WTC11 (cell line): ENCODE data around the gene HDAC5. TPM values are rescaled to one million over a fixed set of nuclear protein-coding genes. Genes with fewer than 3 reads are reported as not detected.

ENCODE experiments used
- ATAC-seq: fragments of 200-7000 bp; cut with Tn5 transposase; 2 replicates; pipeline ENCODE4 v1.10.0; 2021; ENCODE audit warnings: mild to moderate bottlenecking, moderate library complexity
- CTCF ChIA-PET: fragments of 300-600 bp; sonication (Branson Sonifier 250); formaldehyde crosslinking; loops from one replicate; lab custom pipeline; 2021; ENCODE audit warnings: antibody characterized with exemption; lab: Charles Lee
- POLR2A ChIA-PET: fragments of 350-600 bp; sonication (Branson Sonifier 250); formaldehyde crosslinking; loops from one replicate; lab custom pipeline; 2021; ENCODE audit warnings: antibody characterized with exemption; lab: Charles Lee
- DNase-seq: peaks from one replicate; pipeline ENCODE4 v3.0.0; 2021; ENCODE audit warnings: low spot score
- H3K27ac Mint-ChIP-seq: 2 replicates; pipeline ENCODE4 v1.8.0; 2021; ENCODE audit warnings: mixed read lengths
- H3K27me3 Mint-ChIP-seq: 2 replicates; pipeline ENCODE4 v1.8.0; 2021; ENCODE audit warnings: low read depth, mild to moderate bottlenecking, moderate library complexity, mixed read lengths
- H3K36me3 Mint-ChIP-seq: 2 replicates; pipeline ENCODE4 v1.8.0; 2021; ENCODE audit warnings: mixed read lengths
- H3K4me1 Mint-ChIP-seq: 2 replicates; pipeline ENCODE4 v1.8.0; 2022; ENCODE audit warnings: mixed read lengths
- H3K4me3 Mint-ChIP-seq: 2 replicates; pipeline ENCODE4 v1.8.0; 2021; ENCODE audit warnings: mild to moderate bottlenecking, moderate library complexity, mixed read lengths
- H3K9me3 Mint-ChIP-seq: 2 replicates; pipeline ENCODE4 v1.8.0; 2021; ENCODE audit warnings: mixed read lengths
- ATF3 ChIP-seq: sonication (generic); formaldehyde crosslinking; conservative IDR thresholded peaks from 2 replicates; pipeline ENCODE4 v1.8.1; 2022; ENCODE audit warnings: mild to moderate bottlenecking, missing genetic modification reagents
- CDX4 ChIP-seq: fragments of 250-450 bp; sonication (Bioruptor Pico); IDR thresholded peaks from 2 replicates; pipeline ENCODE4 v1.9.0; 2021; ENCODE audit warnings: moderate library complexity, mild to moderate bottlenecking, inconsistent platforms, borderline replicate concordance
- MXD4 ChIP-seq: fragments of 250-450 bp; sonication (Bioruptor Pico); IDR thresholded peaks from 2 replicates; pipeline ENCODE4 v1.8.0; 2021; ENCODE audit warnings: mild to moderate bottlenecking, moderate library complexity, borderline replicate concordance
- NFATC4 ChIP-seq: fragments of 250-450 bp; sonication (Bioruptor Pico); IDR thresholded peaks from 2 replicates; pipeline ENCODE4 v1.9.0; 2021; ENCODE audit warnings: mild to moderate bottlenecking
- NFYB ChIP-seq: sonication (generic); formaldehyde crosslinking; conservative IDR thresholded peaks from 2 replicates; pipeline ENCODE4 v1.8.0; 2022; ENCODE audit warnings: low read depth, missing genetic modification reagents
- NR3C1 ChIP-seq: sonication (generic); formaldehyde crosslinking; conservative IDR thresholded peaks from 2 replicates; pipeline ENCODE4 v1.8.1; 2023; ENCODE audit warnings: low read depth, mild to moderate bottlenecking, missing genetic modification reagents
- PRDM15 ChIP-seq: sonication (generic); formaldehyde crosslinking; IDR thresholded peaks from 2 replicates; pipeline ENCODE4 v1.8.0; 2022; ENCODE audit warnings: missing genetic modification reagents
- RELA ChIP-seq: sonication (generic); formaldehyde crosslinking; IDR thresholded peaks from 2 replicates; pipeline ENCODE4 v1.8.1; 2022; ENCODE audit warnings: missing genetic modification reagents, mild to moderate bottlenecking, borderline replicate concordance
- RORB ChIP-seq: fragments of 250-450 bp; sonication (Bioruptor Pico); IDR thresholded peaks from 2 replicates; pipeline ENCODE4 v1.9.0; 2021; ENCODE audit warnings: mild to moderate bottlenecking
- SMAD3 ChIP-seq: sonication (generic); formaldehyde crosslinking; IDR thresholded peaks from 2 replicates; pipeline ENCODE4 v1.8.0; 2022; ENCODE audit warnings: missing genetic modification reagents, mild to moderate bottlenecking, borderline replicate concordance
- SP1 ChIP-seq: sonication (generic); formaldehyde crosslinking; conservative IDR thresholded peaks from 2 replicates; pipeline ENCODE4 v1.8.1; 2022; ENCODE audit warnings: missing genetic modification reagents
- STAT6 ChIP-seq: sonication (generic); formaldehyde crosslinking; conservative IDR thresholded peaks from 2 replicates; pipeline ENCODE4 v1.8.1; 2023; ENCODE audit warnings: mild to moderate bottlenecking, low read depth, missing genetic modification reagents, moderate library complexity
- TEAD1 ChIP-seq: sonication (generic); formaldehyde crosslinking; IDR thresholded peaks from 2 replicates; pipeline ENCODE4 v1.8.0; 2022; ENCODE audit warnings: mild to moderate bottlenecking, missing genetic modification reagents
- USF2 ChIP-seq: sonication (generic); formaldehyde crosslinking; IDR thresholded peaks from 2 replicates; pipeline ENCODE4 v1.8.1; 2023; ENCODE audit warnings: mild to moderate bottlenecking, missing genetic modification reagents, moderate library complexity
- ZNF232 ChIP-seq: sonication (generic); formaldehyde crosslinking; IDR thresholded peaks from 2 replicates; pipeline ENCODE4 v1.8.0; 2022; ENCODE audit warnings: mild to moderate bottlenecking, missing genetic modification reagents
- ZNF425 ChIP-seq: fragments of 250-450 bp; sonication (Bioruptor Pico); conservative IDR thresholded peaks from 2 replicates; pipeline ENCODE4 v1.9.0; 2021; ENCODE audit warnings: mild to moderate bottlenecking
- total RNA-seq: library from RNA; stranded (reverse); gene quantifications from 3 replicates; pipeline ENCODE4 v1.2.3, GENCODE V29; 2021

HDAC5 gene
- total RNA-seq, 1 experiment from 2014 or later = 61.6 TPM

GRCh38 chr17:44033861-44034408 lies 89.5 kb downstream of the HDAC5 start (continued):
- TF ChIP-seq NFYB (CRISPR knock-in tag) = no peak
- no peak for TF ChIP-seq TEAD1 (CRISPR knock-in tag)
- no peak for TF ChIP-seq NR3C1
- TF ChIP-seq SP1 (CRISPR knock-in tag) = no peak

- H3K4me1 Mint-ChIP-seq = no peaks in the 10 kb centered on the region
- CTCF ChIA-PET = interaction anchor here (1.4 to 1.8 kb wide), 2 partner anchors 11 to 138 kb away, joined by 3 to 9 read pairs; no protein-coding TSS in a partner anchor
Observed at GRCh38 chr17:44030482-44030881, 93.0 kb downstream of the HDAC5 start.

More at GRCh38 chr17:44030482-44030881, 93.0 kb downstream of the HDAC5 start:
- POLR2A ChIA-PET = no interaction called here
- Mint-ChIP-seq H3K36me3 (peaks cover 40% of the 10 kb centered on the region), H3K4me3 (no peak overlapping the region), H3K27me3 (no peaks in the 10 kb centered on the region), H3K9me3 (no peaks in the 10 kb centered on the region), H3K27ac (peak overlapping the region; percentile 16; the same call in 1 of the 2 replicates)
- no peak for TF ChIP-seq PRDM15 (CRISPR knock-in tag)
- TF ChIP-seq STAT6 = no peak
- no peak for TF ChIP-seq RORB (CRISPR knock-in tag)
- TF ChIP-seq ATF3 (CRISPR knock-in tag) = no peak
- TF ChIP-seq SMAD3 (CRISPR knock-in tag) = no peak
- TF ChIP-seq ZNF232 (CRISPR knock-in tag) = no peak
- no peak for TF ChIP-seq NFATC4 (CRISPR knock-in tag)
- no peak for TF ChIP-seq MXD4 (CRISPR knock-in tag)
- TF ChIP-seq RELA (CRISPR knock-in tag) = no peak
- no peak for TF ChIP-seq CDX4 (CRISPR knock-in tag)
- TF ChIP-seq ZNF425 (CRISPR knock-in tag) = no peak
- TF ChIP-seq USF2 (CRISPR knock-in tag) = no peak
- ATAC-seq (no peak), DNase-seq (no peak)
